GM23338 (cell line): Measurements from ENCODE around the gene RPIA. TPM values are rescaled to one million over a fixed set of nuclear protein-coding genes. Genes with fewer than 3 reads are reported as not detected.
A peak's percentile ranks its signal among the peaks of the same experiment; 100 is the strongest.

ENCODE experiments used
- ATAC-seq: fragments of 200-7000 bp; cut with Tn5 transposase; 3 replicates; pipeline ENCODE4 v1.9.1; 2020
- DNase-seq: peaks from one replicate; pipeline ENCODE4 v3.0.0-alpha.2; 2015; ENCODE audit warnings: low spot score
- H2AFZ ChIP-seq: fragments of 200-600 bp; sonication (generic); 2 replicates; pipeline ENCODE4 v1.8.0; 2016; ENCODE audit warnings: antibody characterized with exemption, mild to moderate bottlenecking, moderate library complexity
- H3F3A ChIP-seq: fragments of 200-600 bp; sonication (generic); replicated peaks from 2 replicates; pipeline ENCODE4 v1.8.0; 2017; ENCODE audit warnings: antibody characterized with exemption, mixed run types, low read depth
- H3K27ac ChIP-seq: fragments of 200-600 bp; sonication (generic); 2 replicates; pipeline ENCODE4 v1.6.1; 2016; ENCODE audit warnings: low read depth
- H3K27me3 ChIP-seq: fragments of 200-600 bp; sonication (generic); 2 replicates; pipeline ENCODE4 v1.8.0; 2016; ENCODE audit warnings: mild to moderate bottlenecking, mixed run types, moderate library complexity; ENCODE audit not compliant: insufficient read depth
- H3K36me3 ChIP-seq: fragments of 200-600 bp; sonication (generic); 2 replicates; pipeline ENCODE4 v1.8.0; 2016; ENCODE audit warnings: mild to moderate bottlenecking; ENCODE audit not compliant: insufficient read depth
- H3K4me1 ChIP-seq: fragments of 200-600 bp; sonication (generic); 2 replicates; pipeline ENCODE4 v1.8.0; 2016; ENCODE audit warnings: mild to moderate bottlenecking, moderate library complexity; ENCODE audit not compliant: insufficient read depth
- H3K4me2 ChIP-seq: fragments of 200-600 bp; sonication (generic); 2 replicates; pipeline ENCODE4 v1.7.1; 2017; ENCODE audit warnings: mixed run types
- H3K4me3 ChIP-seq: fragments of 200-600 bp; sonication (generic); 2 replicates; pipeline ENCODE4 v1.6.1; 2016; ENCODE audit warnings: mixed run types
- H3K79me2 ChIP-seq: fragments of 200-600 bp; sonication (generic); replicated peaks from 2 replicates; pipeline ENCODE4 v1.8.0; 2017; ENCODE audit warnings: mild to moderate bottlenecking; ENCODE audit not compliant: insufficient read depth
- H3K9me2 ChIP-seq: fragments of 200-600 bp; sonication (generic); 2 replicates; pipeline ENCODE4 v1.8.0; 2017; ENCODE audit not compliant: insufficient read depth
- H4K20me1 ChIP-seq: fragments of 200-600 bp; sonication (generic); replicated peaks from 2 replicates; pipeline ENCODE4 v1.8.0; 2017; ENCODE audit warnings: mild to moderate bottlenecking; ENCODE audit not compliant: insufficient read depth
- H3K27ac Mint-ChIP-seq: 2 replicates; pipeline ENCODE4 v1.8.0; 2020; ENCODE audit warnings: inconsistent platforms, mild to moderate bottlenecking, moderate library complexity, mixed read lengths
- H3K27me3 Mint-ChIP-seq: 3 replicates; pipeline ENCODE4 v1.8.0; 2022; ENCODE audit warnings: low read depth, mild to moderate bottlenecking, moderate library complexity, mixed read lengths, inconsistent platforms; ENCODE audit not compliant: insufficient read depth, poor library complexity
- H3K36me3 Mint-ChIP-seq: 3 replicates; pipeline ENCODE4 v1.8.0; 2021; ENCODE audit warnings: low read depth, mild to moderate bottlenecking, inconsistent platforms, moderate library complexity, mixed read lengths
- H3K4me1 Mint-ChIP-seq: 3 replicates; pipeline ENCODE4 v1.8.0; 2020; ENCODE audit warnings: mild to moderate bottlenecking, inconsistent platforms, mixed read lengths
- H3K4me3 Mint-ChIP-seq: 3 replicates; pipeline ENCODE4 v1.8.0; 2021; ENCODE audit warnings: moderate library complexity, mild to moderate bottlenecking, inconsistent platforms, mixed read lengths
- H3K9me3 Mint-ChIP-seq: 3 replicates; pipeline ENCODE4 v1.8.0; 2020; ENCODE audit warnings: moderate library complexity, mild to moderate bottlenecking, inconsistent platforms, mixed read lengths
- CREB1 ChIP-seq: fragments of 250-450 bp; sonication (Bioruptor Pico); IDR thresholded peaks from 2 replicates; pipeline ENCODE4 v1.5.0; 2020; ENCODE audit warnings: low read depth, mild to moderate bottlenecking, moderate library complexity
- EZH2phosphoT487 ChIP-seq: fragments of 200-600 bp; sonication (generic); IDR thresholded peaks from one replicate; pipeline ENCODE4 v1.8.1; 2018; ENCODE audit warnings: antibody characterized with exemption; ENCODE audit not compliant: unreplicated experiment
- JUNB ChIP-seq: IDR thresholded peaks from one replicate; pipeline ENCODE4 v1.6.1; 2016; ENCODE audit warnings: antibody characterized with exemption; ENCODE audit not compliant: unreplicated experiment
- NANOG ChIP-seq: IDR thresholded peaks from 2 replicates; pipeline ENCODE4 v1.6.1; 2016; ENCODE audit warnings: antibody characterized with exemption, borderline replicate concordance
- POLR2AphosphoS5 ChIP-seq: IDR thresholded peaks from 2 replicates; pipeline ENCODE4 v1.6.1; 2016; ENCODE audit warnings: antibody characterized with exemption, low read depth
- STAT1 ChIP-seq: IDR thresholded peaks from one replicate; pipeline ENCODE4 v1.6.1; 2016; ENCODE audit warnings: antibody characterized with exemption; ENCODE audit not compliant: unreplicated experiment
- ZNF114 ChIP-seq: fragments of 250-450 bp; sonication (Bioruptor Pico); IDR thresholded peaks from 2 replicates; pipeline ENCODE4 v1.5.0; 2020; ENCODE audit warnings: mild to moderate bottlenecking, moderate library complexity
- ZNF331 ChIP-seq: fragments of 250-450 bp; sonication (Bioruptor Pico); IDR thresholded peaks from 2 replicates; pipeline ENCODE4 v1.5.0; 2020; ENCODE audit warnings: low read depth, mild to moderate bottlenecking, moderate library complexity
- ZNF462 ChIP-seq: fragments of 250-450 bp; sonication (Bioruptor Pico); IDR thresholded peaks from 2 replicates; pipeline ENCODE4 v1.5.0; 2020; ENCODE audit warnings: mild to moderate bottlenecking, moderate library complexity
- polyA plus RNA-seq: library from polyadenylated mRNA; unstranded; fragments of >200 nt; fragmentation: Nextera tagmentation; extraction: Ambion mirVana; gene quantifications from 2 replicates; pipeline ENCODE4 v1.2.1, GENCODE V29; 2016
- total RNA-seq: library from RNA; depleted of rRNA; stranded (reverse); fragments of >200 nt; shearing (Covaris generic); gene quantifications from 2 replicates; pipeline ENCODE4 v1.2.3, GENCODE V29; 2014
- TF ChIP-seq, protein P1 (sequence below): IDR thresholded peaks from one replicate; pipeline ENCODE4 v1.6.1; 2018; ENCODE audit warnings: antibody characterized with exemption; ENCODE audit not compliant: unreplicated experiment
- TF ChIP-seq, protein P2 (sequence below), 2 experiments: fragments of 200-600 bp in 1 of 2; sonication (generic) in 1 of 2; conservative IDR thresholded peaks; 2 replicates each; pipeline versions ENCODE4 v1.5.1 to v1.6.1; 2016 to 2017; ENCODE audit warnings: antibody characterized with exemption in 2 of 2, low read depth in 2 of 2, mild to moderate bottlenecking in 2 of 2, moderate library complexity in 1 of 2

Gene RPIA
- total and polyA plus RNA-seq, 2 experiments from 2014 or later: 18.8 to 22.5 TPM

DNA sequence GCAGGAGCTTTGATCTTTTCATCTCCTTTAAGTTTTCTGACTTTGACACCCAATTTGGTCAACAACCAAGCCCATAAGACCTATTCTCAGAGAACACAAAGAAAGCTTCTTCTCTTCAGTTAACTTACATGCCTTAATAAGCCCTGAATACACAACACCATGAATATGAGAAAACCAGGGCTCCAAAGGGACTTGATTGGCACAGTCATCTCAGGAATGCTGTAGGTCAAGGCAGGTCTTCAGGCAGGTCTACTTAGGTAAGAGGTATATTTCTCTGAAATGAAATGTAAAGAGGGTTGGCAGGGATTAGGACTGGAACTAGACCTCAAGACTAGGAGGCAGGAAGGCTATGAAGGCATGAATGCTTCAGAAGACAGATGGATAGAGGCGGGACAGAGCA lies 39.8 kb upstream of the RPIA start:
- H3K4me1 ChIP-seq: peaks cover 6% of the 10 kb centered on the region; the same call in 1 of the 2 replicates
- ATAC-seq: no peak
- Mint-ChIP-seq H3K9me3 (no peaks in the 10 kb centered on the region; the same call in 2 of the 3 replicates), H3K36me3 (no peaks in the 10 kb centered on the region), H3K27me3 (no peaks in the 10 kb centered on the region), H3K4me3 (no peak overlapping the region), H3K4me1 (no peaks in the 10 kb centered on the region), H3K27ac (no peak overlapping the region)
- H3K79me2 ChIP-seq: no peaks in the 10 kb centered on the region
- H4K20me1 ChIP-seq: no peaks in the 10 kb centered on the region
- H3K4me2 ChIP-seq: no peak overlapping the region
- H3K9me2 ChIP-seq: peaks cover 8% of the 10 kb centered on the region; the same call in 1 of the 2 replicates
- no peaks in the 10 kb centered on the region for H3K36me3 ChIP-seq
- no peaks in the 10 kb centered on the region for H3F3A ChIP-seq
- H2AFZ ChIP-seq: peak overlapping the region; percentile 43; the same call in 1 of the 2 replicates
- no peak for DNase-seq
- H3K27ac ChIP-seq: no peak overlapping the region
- no peak overlapping the region for H3K4me3 ChIP-seq
- TF ChIP-seq ZNF114 (CRISPR knock-in tag) (no peak), JUNB (no peak), ZNF331 (no peak), EZH2phosphoT487 (no peak), POLR2AphosphoS5 (no peak), CREB1 (CRISPR knock-in tag) (no peak)
- TF ChIP-seq, protein P1, sequence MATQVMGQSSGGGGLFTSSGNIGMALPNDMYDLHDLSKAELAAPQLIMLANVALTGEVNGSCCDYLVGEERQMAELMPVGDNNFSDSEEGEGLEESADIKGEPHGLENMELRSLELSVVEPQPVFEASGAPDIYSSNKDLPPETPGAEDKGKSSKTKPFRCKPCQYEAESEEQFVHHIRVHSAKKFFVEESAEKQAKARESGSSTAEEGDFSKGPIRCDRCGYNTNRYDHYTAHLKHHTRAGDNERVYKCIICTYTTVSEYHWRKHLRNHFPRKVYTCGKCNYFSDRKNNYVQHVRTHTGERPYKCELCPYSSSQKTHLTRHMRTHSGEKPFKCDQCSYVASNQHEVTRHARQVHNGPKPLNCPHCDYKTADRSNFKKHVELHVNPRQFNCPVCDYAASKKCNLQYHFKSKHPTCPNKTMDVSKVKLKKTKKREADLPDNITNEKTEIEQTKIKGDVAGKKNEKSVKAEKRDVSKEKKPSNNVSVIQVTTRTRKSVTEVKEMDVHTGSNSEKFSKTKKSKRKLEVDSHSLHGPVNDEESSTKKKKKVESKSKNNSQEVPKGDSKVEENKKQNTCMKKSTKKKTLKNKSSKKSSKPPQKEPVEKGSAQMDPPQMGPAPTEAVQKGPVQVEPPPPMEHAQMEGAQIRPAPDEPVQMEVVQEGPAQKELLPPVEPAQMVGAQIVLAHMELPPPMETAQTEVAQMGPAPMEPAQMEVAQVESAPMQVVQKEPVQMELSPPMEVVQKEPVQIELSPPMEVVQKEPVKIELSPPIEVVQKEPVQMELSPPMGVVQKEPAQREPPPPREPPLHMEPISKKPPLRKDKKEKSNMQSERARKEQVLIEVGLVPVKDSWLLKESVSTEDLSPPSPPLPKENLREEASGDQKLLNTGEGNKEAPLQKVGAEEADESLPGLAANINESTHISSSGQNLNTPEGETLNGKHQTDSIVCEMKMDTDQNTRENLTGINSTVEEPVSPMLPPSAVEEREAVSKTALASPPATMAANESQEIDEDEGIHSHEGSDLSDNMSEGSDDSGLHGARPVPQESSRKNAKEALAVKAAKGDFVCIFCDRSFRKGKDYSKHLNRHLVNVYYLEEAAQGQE: no peak
- no peaks in the 10 kb centered on the region for H3K27me3 ChIP-seq

DNA sequence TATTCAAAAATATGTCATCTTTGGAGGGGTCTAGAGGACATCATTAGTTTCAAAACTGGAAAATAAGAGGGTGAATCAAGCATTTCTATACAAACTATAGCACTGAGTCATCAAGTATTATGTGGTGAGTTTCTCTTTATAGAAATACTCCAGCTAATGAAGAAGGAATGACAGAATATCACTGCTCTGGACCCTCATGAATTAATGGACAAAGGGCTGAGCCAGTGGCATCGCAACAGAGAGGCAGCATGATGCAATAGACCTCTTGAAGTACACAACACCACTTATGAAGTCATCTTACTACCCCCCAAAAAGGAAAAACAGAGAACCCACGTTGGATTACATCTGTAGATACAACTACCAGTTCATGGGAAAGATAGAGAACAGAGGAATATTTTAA lies 36.8 kb upstream of the RPIA start:
- ATAC-seq: no peak
- no peak overlapping the region for H3K4me3 Mint-ChIP-seq

More for the DNA sequence above, 36.8 kb upstream of the RPIA start:
- H3K9me3 Mint-ChIP-seq: no peaks in the 10 kb centered on the region; the same call in 2 of the 3 replicates
- no peaks in the 10 kb centered on the region for H3K27me3 Mint-ChIP-seq
- no peak overlapping the region for H3K27ac ChIP-seq
- H3K27ac Mint-ChIP-seq: no peak overlapping the region
- no peaks in the 10 kb centered on the region for H3K36me3 Mint-ChIP-seq
- TF ChIP-seq STAT1 (no peak), ZNF114 (CRISPR knock-in tag) (no peak), NANOG (no peak), ZNF462 (CRISPR knock-in tag) (no peak)
- TF ChIP-seq, protein P2, sequence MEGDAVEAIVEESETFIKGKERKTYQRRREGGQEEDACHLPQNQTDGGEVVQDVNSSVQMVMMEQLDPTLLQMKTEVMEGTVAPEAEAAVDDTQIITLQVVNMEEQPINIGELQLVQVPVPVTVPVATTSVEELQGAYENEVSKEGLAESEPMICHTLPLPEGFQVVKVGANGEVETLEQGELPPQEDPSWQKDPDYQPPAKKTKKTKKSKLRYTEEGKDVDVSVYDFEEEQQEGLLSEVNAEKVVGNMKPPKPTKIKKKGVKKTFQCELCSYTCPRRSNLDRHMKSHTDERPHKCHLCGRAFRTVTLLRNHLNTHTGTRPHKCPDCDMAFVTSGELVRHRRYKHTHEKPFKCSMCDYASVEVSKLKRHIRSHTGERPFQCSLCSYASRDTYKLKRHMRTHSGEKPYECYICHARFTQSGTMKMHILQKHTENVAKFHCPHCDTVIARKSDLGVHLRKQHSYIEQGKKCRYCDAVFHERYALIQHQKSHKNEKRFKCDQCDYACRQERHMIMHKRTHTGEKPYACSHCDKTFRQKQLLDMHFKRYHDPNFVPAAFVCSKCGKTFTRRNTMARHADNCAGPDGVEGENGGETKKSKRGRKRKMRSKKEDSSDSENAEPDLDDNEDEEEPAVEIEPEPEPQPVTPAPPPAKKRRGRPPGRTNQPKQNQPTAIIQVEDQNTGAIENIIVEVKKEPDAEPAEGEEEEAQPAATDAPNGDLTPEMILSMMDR (conservative IDR thresholded peaks at IDR 0.05; ENCODE audit: low read depth in 2 of 2): no peak
- H3K79me2 ChIP-seq: no peaks in the 10 kb centered on the region
- H4K20me1 ChIP-seq: no peaks in the 10 kb centered on the region
- no peak overlapping the region for H3K4me3 ChIP-seq
- peaks cover 17% of the 10 kb centered on the region for H3K4me1 Mint-ChIP-seq
- H3K4me1 ChIP-seq: peaks cover 12% of the 10 kb centered on the region
- no peaks in the 10 kb centered on the region for H3K27me3 ChIP-seq
- no peak for DNase-seq
- peaks cover 8% of the 10 kb centered on the region; the same call in 1 of the 2 replicates for H3K9me2 ChIP-seq
- H3K4me2 ChIP-seq: no peak overlapping the region
- no peak overlapping the region for H2AFZ ChIP-seq
- no peaks in the 10 kb centered on the region for H3F3A ChIP-seq
- H3K36me3 ChIP-seq: no peaks in the 10 kb centered on the region
